GM18909 (cell line): ENCODE results near the gene KRTAP3-2.

Experiments used
- ATAC-seq: cut with Tn5 transposase; IDR thresholded peaks from one replicate; pipeline ENCODE4 v1.9.1; 2021; ENCODE audit warnings: mild to moderate bottlenecking; ENCODE audit not compliant: unreplicated experiment, poor library complexity

Gene KRTAP3-2

GRCh38 chr17:40974366-40974765 is 25.3 kb downstream of the KRTAP3-2 start:
- ATAC-seq, result no peak

- ATAC-seq, result no peak
Observed at GRCh38 chr17:40967582-40967981, 32.1 kb downstream of the KRTAP3-2 start.

GRCh38 chr17:40966848-40967247 is 32.9 kb downstream of the KRTAP3-2 start, which contains the start of gene KRT39:
KRT39 (minus strand) TSS chr17:40966948; CDS start chr17:40966856, 92 bp downstream.
- no peak for ATAC-seq

- ATAC-seq, result no peak
Observed at GRCh38 chr17:40963838-40964237, 35.9 kb downstream of the KRTAP3-2 start.

- no peak for ATAC-seq
Observed at GRCh38 chr17:40962059-40962561, 37.6 kb downstream of the KRTAP3-2 start.

- ATAC-seq, result no peak
Observed at GRCh38 chr17:40961591-40961990, 38.1 kb downstream of the KRTAP3-2 start.

- no peak for ATAC-seq
Observed at GRCh38 chr17:40960144-40960543, 39.6 kb downstream of the KRTAP3-2 start.

GRCh38 chr17:40958086-40958953 is 41.4 kb downstream of the KRTAP3-2 start:
- no peak for ATAC-seq

- no peak for ATAC-seq
Observed at GRCh38 chr17:40956401-40957254, 43.1 kb downstream of the KRTAP3-2 start.

- ATAC-seq, result no peak
Observed at GRCh38 chr17:40953881-40954280, 45.8 kb downstream of the KRTAP3-2 start.

- ATAC-seq, result no peak
Observed at GRCh38 chr17:40952661-40953060, 47.0 kb downstream of the KRTAP3-2 start.

GRCh38 chr17:40952154-40952553 is 47.6 kb downstream of the KRTAP3-2 start:
- no peak for ATAC-seq

- ATAC-seq, result no peak
Observed at GRCh38 chr17:40951011-40951622, 48.6 kb downstream of the KRTAP3-2 start.

GRCh38 chr17:40950176-40950575 is 49.5 kb downstream of the KRTAP3-2 start:
- ATAC-seq, result no peak

- no peak for ATAC-seq
Observed at GRCh38 chr17:40949418-40949817, 50.3 kb downstream of the KRTAP3-2 start.
